ENCODE measurements around the gene DCTN5.

- TF ChIP-seq CTCF (IDR thresholded peaks at IDR 0.05) (no peak), POLR2AphosphoS5 (IDR thresholded peaks at IDR 0.05) (no peak), POLR2A (IDR thresholded peaks at IDR 0.05) (no peak)
Measured at GRCh38 chr16:23695756-23696155, 54.5 kb downstream of the DCTN5 start.
